Renal cortical epithelial cell (primary cell): ENCODE measurements around the gene EIF4G3. TPM values are rescaled to one million over a fixed set of nuclear protein-coding genes. Genes with fewer than 3 reads are reported as not detected.
"Not testable (repeated sequence)": the region's sequence is repeated elsewhere in the genome, so short reads cannot be mapped to it uniquely, and the experiment has no call there.

Experiments used
- DNase-seq: peaks from one replicate; pipeline ENCODE4 v3.0.0-alpha.2; 2011; ENCODE audit warnings: low read depth
- total RNA-seq: library from RNA; depleted of rRNA; stranded (reverse); fragments of >200 nt; gene quantifications from 2 replicates; pipeline ENCODE4 v1.2.3, GENCODE V29; 2014

EIF4G3 gene
- total RNA-seq, 1 donor from 2014 or later: 95.3 TPM

- DNase-seq: no peak
Measured at GRCh38 chr1:21189421-21189820, 12.7 kb upstream of the EIF4G3 start.

- no peak for DNase-seq
Measured at GRCh38 chr1:21188235-21188634, 11.5 kb upstream of the EIF4G3 start.

- DNase-seq: no peak
Measured at GRCh38 chr1:21185221-21185731, 8.6 kb upstream of the EIF4G3 start.

- DNase-seq: no peak
Measured at GRCh38 chr1:21184276-21184675, 7.6 kb upstream of the EIF4G3 start.

GRCh38 chr1:21182181-21182731 is 5.6 kb upstream of the EIF4G3 start:
- DNase-seq: no peak

GRCh38 chr1:21178271-21178670 is 1.6 kb upstream of the EIF4G3 start:
- not testable (repeated sequence) for DNase-seq

- no peak for DNase-seq
Measured at GRCh38 chr1:21175670-21176581, 771 bp downstream of the EIF4G3 start.

- no peak for DNase-seq
Measured at GRCh38 chr1:21175324-21175669, 1.4 kb downstream of the EIF4G3 start.

- DNase-seq: peak; percentile 69
Measured at GRCh38 chr1:21174654-21175323, 1.9 kb downstream of the EIF4G3 start.

- DNase-seq: no peak
Measured at GRCh38 chr1:21174230-21174629, 2.5 kb downstream of the EIF4G3 start.

- not testable (repeated sequence) for DNase-seq
Measured at GRCh38 chr1:21173096-21173495, 3.6 kb downstream of the EIF4G3 start.

- DNase-seq: not testable (repeated sequence)
Measured at GRCh38 chr1:21170837-21171236, 5.9 kb downstream of the EIF4G3 start.

GRCh38 chr1:21168444-21168843 is 8.3 kb downstream of the EIF4G3 start:
- DNase-seq: no peak

GRCh38 chr1:21165646-21166045 is 11.1 kb downstream of the EIF4G3 start:
- no peak for DNase-seq

- no peak for DNase-seq
Measured at GRCh38 chr1:21165076-21165475, 11.6 kb downstream of the EIF4G3 start.

- DNase-seq: no peak
Measured at GRCh38 chr1:21164266-21164665, 12.4 kb downstream of the EIF4G3 start.

- DNase-seq: peak; percentile 47
Measured at GRCh38 chr1:21162740-21163464, 13.8 kb downstream of the EIF4G3 start.

- DNase-seq: no peak
Measured at GRCh38 chr1:21161842-21162241, 14.9 kb downstream of the EIF4G3 start.

GRCh38 chr1:21160263-21160796 is 16.4 kb downstream of the EIF4G3 start:
- no peak for DNase-seq

- DNase-seq: no peak
Measured at GRCh38 chr1:21157868-21158267, 18.8 kb downstream of the EIF4G3 start.

- no peak for DNase-seq
Measured at GRCh38 chr1:21157054-21157453, 19.6 kb downstream of the EIF4G3 start.

- DNase-seq: no peak
Measured at GRCh38 chr1:21156019-21156418, 20.7 kb downstream of the EIF4G3 start.
